ENCODE data around the gene NOL11. TPM values are rescaled to one million over a fixed set of nuclear protein-coding genes. Genes with fewer than 3 reads are reported as not detected.

NOL11 gene
- total RNA-seq, 2 experiments from 2014 or later: 64.9 to 65.5 TPM

- Histone ChIP-seq H3K9me2 (ENCODE audit: insufficient read depth, low read length) (no peaks in the 10 kb centered on the region), H4K20me1 (ENCODE audit: insufficient read depth, low read length) (no peaks in the 10 kb centered on the region), H3K9me3 (ENCODE audit: low read length) (peaks cover 14% of the 10 kb centered on the region; the same call in 1 of the 2 replicates), H3K4me1 (ENCODE audit: insufficient read depth, low read length, poor library complexity, severe bottlenecking) (no peaks in the 10 kb centered on the region), H2AFZ (ENCODE audit: low read length) (no peak overlapping the region), H3K36me3 (ENCODE audit: insufficient read depth, low read length) (peaks cover 99% of the 10 kb centered on the region), H3K4me3 (ENCODE audit: low read depth, low read length, poor library complexity, severe bottlenecking) (no peak overlapping the region), H3K4me2 (ENCODE audit: low read length) (no peak overlapping the region), H3K27ac (ENCODE audit: low read depth, low read length, poor library complexity, severe bottlenecking) (no peak overlapping the region), H3K79me2 (ENCODE audit: insufficient read depth, low read depth, low read length) (peaks cover 34% of the 10 kb centered on the region; the same call in 1 of the 2 replicates)
- no peak for DNase-seq (ENCODE audit: low spot score)
- POLR2A ChIA-PET: no interaction called here
- CTCF ChIA-PET (ENCODE audit: unreplicated experiment): no interaction called here
- no TSS peak for BruUV-seq (replicated peaks)
- TF ChIP-seq EZH2phosphoT487 (IDR thresholded peaks at IDR 0.05; ENCODE audit: borderline replicate concordance, low read depth, low read length): no peak
- no peak for TF ChIP-seq CTCF (conservative IDR thresholded peaks at IDR 0.05; ENCODE audit: low read length)
- intact Hi-C loops (cut with micrococcal nuclease; ENCODE audit: unreplicated experiment): no loop called here
These were observed 12.2 kb downstream of the NOL11 start for GRCh38 chr17:67729903-67730302.

- Histone ChIP-seq H3K79me2 (ENCODE audit: insufficient read depth, low read depth, low read length) (peaks cover 41% of the 10 kb centered on the region; the same call in 1 of the 2 replicates), H3K4me1 (ENCODE audit: insufficient read depth, low read length, poor library complexity, severe bottlenecking) (no peaks in the 10 kb centered on the region), H3K9me2 (ENCODE audit: insufficient read depth, low read length) (no peaks in the 10 kb centered on the region), H3K27ac (ENCODE audit: low read depth, low read length, poor library complexity, severe bottlenecking) (no peak overlapping the region), H3K36me3 (ENCODE audit: insufficient read depth, low read length) (peaks cover 98% of the 10 kb centered on the region), H4K20me1 (ENCODE audit: insufficient read depth, low read length) (no peaks in the 10 kb centered on the region), H3K4me3 (ENCODE audit: low read depth, low read length, poor library complexity, severe bottlenecking) (no peak overlapping the region), H3K9me3 (ENCODE audit: low read length) (peaks cover 14% of the 10 kb centered on the region; the same call in 1 of the 2 replicates), H2AFZ (ENCODE audit: low read length) (no peak overlapping the region), H3K4me2 (ENCODE audit: low read length) (no peak overlapping the region)
- no peak for TF ChIP-seq CTCF (conservative IDR thresholded peaks at IDR 0.05; ENCODE audit: low read length)
- no peak for TF ChIP-seq EZH2phosphoT487 (IDR thresholded peaks at IDR 0.05; ENCODE audit: borderline replicate concordance, low read depth, low read length)
- BruUV-seq (replicated peaks): no TSS peak
- DNase-seq (ENCODE audit: low spot score): no peak
- ChIA-PET POLR2A (no interaction called here), CTCF (ENCODE audit: unreplicated experiment) (no interaction called here)
- intact Hi-C loops (cut with micrococcal nuclease; ENCODE audit: unreplicated experiment): no loop called here
These were observed 13.0 kb downstream of the NOL11 start for GRCh38 chr17:67730731-67731130.

GRCh38 chr17:67733449-67733848 is 15.7 kb downstream of the NOL11 start:
- no peak for DNase-seq (ENCODE audit: low spot score)
- Histone ChIP-seq H4K20me1 (ENCODE audit: insufficient read depth, low read length) (no peaks in the 10 kb centered on the region), H2AFZ (ENCODE audit: low read length) (no peak overlapping the region), H3K27ac (ENCODE audit: low read depth, low read length, poor library complexity, severe bottlenecking) (no peak overlapping the region), H3K9me2 (ENCODE audit: insufficient read depth, low read length) (no peaks in the 10 kb centered on the region), H3K4me3 (ENCODE audit: low read depth, low read length, poor library complexity, severe bottlenecking) (no peak overlapping the region), H3K79me2 (ENCODE audit: insufficient read depth, low read depth, low read length) (peaks cover 42% of the 10 kb centered on the region; the same call in 1 of the 2 replicates), H3K4me2 (ENCODE audit: low read length) (no peak overlapping the region), H3K36me3 (ENCODE audit: insufficient read depth, low read length) (peaks cover 99% of the 10 kb centered on the region), H3K4me1 (ENCODE audit: insufficient read depth, low read length, poor library complexity, severe bottlenecking) (no peaks in the 10 kb centered on the region), H3K9me3 (ENCODE audit: low read length) (peaks cover 14% of the 10 kb centered on the region; the same call in 1 of the 2 replicates)
- POLR2A ChIA-PET: interaction anchor here (1.1 to 1.4 kb wide), 2 partner anchors 14 to 21 kb away, joined by 3 to 4 read pairs; no protein-coding TSS in a partner anchor
- TF ChIP-seq EZH2phosphoT487 (IDR thresholded peaks at IDR 0.05; ENCODE audit: borderline replicate concordance, low read depth, low read length) (no peak), CTCF (conservative IDR thresholded peaks at IDR 0.05; ENCODE audit: low read length) (no peak)
- intact Hi-C loops (cut with micrococcal nuclease; ENCODE audit: unreplicated experiment): no loop called here
- no TSS peak for BruUV-seq (replicated peaks)
- CTCF ChIA-PET (ENCODE audit: unreplicated experiment): no interaction called here
